GM19240 (cell line): ENCODE results near the gene GNG12.
"Not testable (repeated sequence)": the region's sequence is repeated elsewhere in the genome, so short reads cannot be mapped to it uniquely, and the experiment has no call there.

ENCODE experiments used
- DNase-seq: peaks from one replicate; pipeline ENCODE4 v3.0.0; 2011; ENCODE audit warnings: low spot score; ENCODE audit not compliant: insufficient read length

GNG12 gene

DNA sequence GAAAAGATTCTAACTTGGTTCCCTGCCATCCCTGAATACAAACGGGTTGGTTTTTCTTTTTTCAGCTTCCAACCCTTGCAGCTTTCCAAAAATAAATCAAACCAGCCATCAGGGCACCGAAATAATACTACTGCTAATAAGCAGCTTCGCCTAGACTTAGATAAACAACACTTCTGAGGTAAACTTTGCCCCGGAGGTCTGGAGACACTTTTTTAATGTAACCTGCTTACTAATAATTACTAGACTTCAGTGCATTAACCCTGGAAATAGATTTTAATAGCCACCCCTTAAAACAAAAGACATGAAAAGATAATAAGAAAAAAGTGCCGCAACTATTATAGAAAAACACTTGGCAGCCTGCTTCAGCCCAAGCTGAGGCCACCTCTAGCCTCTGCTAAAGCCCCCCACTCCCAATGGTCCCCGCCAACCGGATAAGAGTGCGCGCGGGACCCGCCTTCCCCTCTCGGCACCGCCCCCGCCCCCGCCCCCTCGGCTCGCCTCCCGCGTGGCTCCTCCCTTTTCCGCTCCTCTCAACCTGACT is 148.7 kb downstream of the GNG12 start:
- no peak for DNase-seq

DNA sequence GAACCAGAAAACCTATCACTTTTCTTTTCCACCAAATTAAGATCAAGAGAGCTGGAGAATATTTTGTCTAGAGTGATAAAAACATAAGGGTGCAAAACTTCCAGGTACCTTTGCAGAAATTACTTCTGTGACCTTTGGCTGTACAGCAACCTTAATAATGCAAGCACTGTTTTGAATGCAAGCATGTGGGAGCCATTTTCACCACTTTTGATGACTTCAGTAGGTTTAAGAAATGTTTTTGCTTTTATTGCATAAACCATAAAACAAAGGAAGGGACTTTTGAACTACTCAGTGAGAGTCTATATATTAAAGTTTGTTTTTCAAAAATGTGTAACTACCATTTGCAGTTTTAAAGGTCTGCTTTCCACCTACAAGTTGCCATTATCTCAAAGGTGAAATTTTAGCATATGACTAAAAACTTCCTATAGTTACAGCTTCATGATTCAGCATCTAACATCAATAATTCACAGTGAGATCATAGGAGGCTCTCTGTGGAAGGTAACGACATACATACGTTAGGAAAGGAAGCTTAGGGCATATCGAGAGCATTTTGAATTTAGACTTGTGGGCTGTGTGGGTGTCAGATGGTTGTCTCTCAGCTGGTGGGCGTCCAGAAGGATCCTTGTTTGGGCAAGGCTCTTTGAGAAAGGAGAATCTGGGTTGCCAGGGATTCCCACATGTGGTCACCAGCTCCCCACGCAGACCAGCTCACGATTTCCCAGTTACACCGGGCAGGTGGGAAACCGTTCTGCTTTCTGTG is 149.3 kb downstream of the GNG12 start:
- DNase-seq: no peak

DNA sequence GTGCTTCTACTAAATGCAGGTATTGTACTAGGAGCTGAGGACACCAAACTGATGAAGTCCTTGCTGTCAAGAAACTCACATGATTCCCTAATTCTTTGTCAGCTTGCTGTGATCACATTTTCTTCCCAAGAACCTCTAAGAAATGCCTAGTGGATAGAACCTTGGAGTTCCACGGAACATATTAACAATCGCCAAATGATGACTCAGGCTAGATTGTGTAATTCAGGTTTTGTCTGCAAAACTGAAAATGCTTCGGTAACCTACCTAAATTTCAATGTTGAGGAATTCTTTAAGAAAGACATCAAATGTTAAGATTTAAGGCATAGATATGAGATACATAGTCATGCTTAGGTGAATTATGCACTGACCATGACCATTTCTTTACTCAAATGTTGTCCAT is 150.0 kb downstream of the GNG12 start:
- DNase-seq: no peak

DNA sequence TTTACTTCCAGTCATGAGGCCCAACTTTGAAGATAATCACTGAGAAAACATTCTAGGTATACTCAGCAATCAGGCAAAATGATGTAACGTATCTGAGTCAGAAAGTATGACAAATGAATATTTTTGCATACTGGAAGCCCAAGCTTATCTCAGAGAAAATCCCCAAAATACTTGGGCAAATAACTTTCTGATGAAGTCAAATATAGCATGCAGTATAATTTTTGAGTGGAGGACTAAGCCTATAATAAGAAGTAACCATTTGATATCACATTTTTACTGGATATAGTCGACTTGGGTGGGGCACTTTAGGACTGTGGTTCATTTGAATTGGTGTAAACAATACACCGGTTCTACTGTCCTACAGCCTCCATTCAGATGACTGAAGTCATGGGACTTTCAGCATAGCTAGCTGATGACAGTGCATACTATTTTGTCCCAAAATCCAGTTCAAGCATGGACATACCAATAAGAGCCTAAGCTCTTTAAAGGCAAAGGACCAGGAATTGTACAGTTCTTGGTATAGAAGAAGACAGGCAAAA is 150.5 kb downstream of the GNG12 start:
- no peak for DNase-seq

DNA sequence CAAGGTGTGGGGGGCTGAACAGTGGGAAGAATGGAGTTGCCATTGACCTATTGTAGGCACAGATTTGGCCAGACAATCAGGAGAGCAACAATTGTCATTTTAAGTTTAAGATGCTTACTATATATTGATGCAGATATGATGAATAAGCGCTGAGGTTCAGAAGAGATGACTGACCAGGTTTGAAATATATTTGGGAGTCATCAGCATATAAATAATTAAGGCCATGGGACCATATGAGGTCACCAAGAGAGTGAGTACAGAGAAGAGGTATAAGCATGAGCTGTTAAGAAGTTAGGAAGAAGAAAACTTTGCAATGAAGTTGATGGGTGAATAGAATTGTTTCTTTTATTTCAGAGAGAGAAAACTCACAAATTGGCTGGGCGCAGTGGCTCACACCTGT is 152.8 kb downstream of the GNG12 start:
- DNase-seq: no peak

DNA sequence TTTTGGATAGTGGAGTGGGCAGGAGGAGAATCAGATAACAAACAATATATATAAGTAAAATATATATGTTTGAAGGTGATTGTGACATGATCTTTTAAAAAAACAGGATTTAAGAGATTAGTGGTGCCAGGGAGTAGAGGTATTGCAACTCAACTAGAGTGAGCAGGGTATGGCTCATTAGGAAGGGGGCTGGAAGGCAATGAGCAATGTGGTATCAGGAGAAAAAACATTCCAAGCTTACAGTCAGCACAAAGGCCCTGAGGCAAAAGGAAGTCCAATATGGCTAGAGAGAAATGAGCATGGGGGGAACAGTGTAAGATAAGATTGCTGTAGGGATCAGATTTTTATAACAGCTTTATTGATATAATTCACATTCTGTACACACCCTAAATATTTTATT is 153.6 kb downstream of the GNG12 start:
- DNase-seq: no peak

DNA sequence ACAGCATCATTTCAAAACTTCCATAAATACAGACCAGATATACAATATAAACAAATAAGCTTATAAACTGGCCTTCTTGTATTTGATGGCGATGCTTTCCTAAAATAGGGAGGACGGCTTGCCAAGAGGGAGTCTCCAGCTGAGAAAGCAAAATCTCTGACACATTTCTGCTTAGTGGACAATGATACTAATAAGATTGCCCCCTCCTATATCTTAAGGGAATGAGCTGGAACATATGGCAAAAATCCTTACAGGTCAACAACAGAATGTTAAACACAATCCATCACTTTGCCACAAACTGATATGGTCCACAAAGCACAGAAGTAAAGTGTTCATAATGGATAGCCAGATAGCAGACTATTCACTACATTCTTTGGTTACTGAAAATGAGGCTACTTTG is 155.3 kb downstream of the GNG12 start:
- no peak for DNase-seq

DNA sequence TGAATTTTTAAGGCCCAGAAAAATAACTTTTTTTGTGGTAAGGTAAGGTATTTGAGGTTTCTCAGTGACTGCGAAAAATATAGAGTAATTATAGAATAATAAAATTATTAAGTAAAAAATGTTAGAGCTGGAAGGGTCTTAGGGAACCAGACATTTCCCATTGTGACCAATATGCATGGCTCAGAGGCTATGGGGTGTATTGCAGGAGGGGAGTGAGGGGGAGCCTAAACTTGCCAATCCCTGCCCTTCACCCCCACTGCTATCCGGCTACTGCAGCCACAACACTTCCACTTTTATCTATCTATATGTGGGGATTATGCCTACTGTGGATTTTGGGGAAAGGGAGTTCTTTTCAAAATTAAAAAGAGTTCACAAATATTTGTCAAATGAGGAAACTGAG is 155.9 kb downstream of the GNG12 start:
- DNase-seq: no peak

DNA sequence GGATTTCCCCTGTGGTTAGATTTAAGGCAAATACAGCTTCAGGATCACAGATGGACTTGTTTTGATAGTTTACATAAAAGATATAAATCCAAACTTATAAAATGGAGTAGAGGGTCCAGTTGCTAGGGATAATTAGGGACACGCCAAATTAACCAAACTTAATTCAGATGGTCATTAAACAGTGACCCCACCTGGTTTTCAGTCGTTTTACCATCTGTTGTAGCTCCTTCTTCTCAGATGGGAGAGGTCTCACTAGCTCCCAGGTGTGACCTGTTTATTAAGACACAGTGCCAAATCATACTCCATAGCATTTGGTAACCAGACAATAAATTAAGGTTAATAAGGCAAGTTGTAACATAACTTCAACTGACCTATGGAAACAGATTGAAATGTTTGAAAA is 156.3 kb downstream of the GNG12 start:
- DNase-seq: no peak

DNA sequence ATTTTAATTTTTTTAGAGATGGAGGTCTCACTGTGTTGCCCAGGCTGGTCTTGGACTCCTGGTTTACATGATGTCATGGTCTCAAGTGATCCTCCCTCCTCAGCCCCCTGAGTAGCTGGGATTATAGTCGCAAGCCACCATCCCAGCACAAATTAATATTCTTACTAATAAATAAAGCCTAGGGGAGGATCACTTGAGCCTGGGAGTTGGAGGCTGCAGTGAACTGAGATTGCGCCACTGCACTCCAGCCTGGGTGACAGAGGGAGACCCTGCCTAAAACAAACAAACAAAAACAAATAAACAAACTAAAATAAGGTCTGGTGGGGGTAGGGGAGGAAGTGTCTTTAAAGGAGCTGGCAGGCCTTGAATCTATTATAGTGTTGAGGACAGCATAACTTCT is 157.0 kb downstream of the GNG12 start:
- DNase-seq: no peak

DNA sequence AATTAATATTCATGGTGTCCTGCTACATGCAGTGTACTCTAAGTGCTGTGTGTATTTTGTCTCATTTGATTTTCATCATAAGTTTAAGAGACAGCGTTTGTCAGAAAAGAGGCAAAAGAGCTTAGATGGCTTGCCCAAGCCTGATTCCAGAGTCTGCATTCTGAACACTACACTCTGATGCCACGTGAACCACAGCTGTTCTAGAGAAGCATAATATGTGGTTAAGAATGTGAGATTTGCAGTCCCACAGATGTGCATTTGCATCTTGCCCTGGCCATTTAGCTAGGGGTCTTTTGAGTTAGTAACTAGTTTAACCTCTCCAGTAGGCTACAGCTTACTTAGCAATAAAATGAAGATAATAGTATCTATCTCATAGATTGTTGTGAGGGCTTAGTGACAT is 157.5 kb downstream of the GNG12 start:
- no peak for DNase-seq

DNA sequence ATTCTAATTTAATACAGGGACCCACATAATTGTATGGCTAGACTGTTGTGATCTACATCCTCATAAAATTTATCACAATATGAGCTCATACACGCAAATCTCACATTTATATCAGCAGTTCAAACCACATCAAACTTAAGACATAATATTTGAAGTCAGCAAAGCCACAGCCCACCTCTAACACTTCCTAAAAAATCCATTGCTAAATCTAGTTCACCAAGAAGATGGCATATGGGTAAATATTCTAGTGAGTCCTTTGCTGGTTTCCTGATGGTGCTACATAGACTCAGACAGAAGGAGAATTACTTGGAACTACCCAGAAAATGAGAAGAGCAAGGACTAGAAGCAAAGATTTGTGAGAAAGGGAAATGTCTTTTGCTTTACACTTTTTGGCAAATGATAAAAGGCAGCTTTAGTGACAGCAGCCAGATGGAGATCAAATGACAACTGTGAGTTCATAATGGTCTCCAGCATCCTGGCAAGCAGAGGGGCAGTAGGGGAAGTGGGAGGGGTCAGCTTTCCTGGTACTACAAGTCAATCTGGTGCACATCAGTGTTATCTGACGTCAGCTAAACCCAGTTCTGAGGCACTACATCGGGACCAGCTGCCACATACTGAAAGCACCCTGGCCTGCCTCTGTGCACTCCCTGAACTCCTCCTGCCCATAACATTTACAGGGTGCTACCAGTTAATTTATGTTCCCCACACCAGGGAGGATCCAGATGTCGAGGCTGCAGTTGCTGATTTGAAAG is 158.8 kb downstream of the GNG12 start:
- DNase-seq: no peak

DNA sequence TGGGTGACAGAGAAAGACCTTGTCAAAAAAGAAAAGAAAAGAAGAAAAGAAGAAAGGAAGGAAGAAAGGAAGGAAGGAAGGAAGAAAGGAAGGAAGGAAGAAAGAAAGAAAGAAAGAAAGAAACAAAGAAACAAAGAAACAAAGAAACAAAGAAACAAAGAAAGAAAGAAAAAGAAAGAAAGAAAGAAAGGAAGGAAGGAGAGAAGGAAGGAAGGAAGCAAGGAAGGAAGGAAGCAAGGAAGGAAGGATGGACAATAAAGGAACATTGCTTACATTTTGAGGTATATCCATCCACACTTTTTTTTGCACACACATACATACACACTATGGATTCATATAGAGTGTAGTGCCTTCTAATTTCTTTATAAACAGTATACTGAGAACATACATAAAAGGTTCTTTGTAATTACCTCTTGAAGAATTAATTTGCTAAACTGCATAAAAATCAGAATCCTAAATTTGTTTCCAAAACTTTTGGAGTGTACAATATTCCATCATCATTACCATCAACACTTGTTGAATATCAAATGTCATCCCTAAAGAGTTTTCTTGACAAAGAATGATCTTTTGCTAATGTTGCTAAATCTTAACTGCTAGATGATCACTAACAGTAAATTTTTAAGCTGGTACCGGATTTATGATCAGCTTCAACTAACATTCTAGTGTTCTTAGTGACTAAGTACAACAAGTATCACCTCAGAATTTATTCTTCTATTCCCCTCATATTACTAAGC is 159.6 kb downstream of the GNG12 start:
- no peak for DNase-seq

DNA sequence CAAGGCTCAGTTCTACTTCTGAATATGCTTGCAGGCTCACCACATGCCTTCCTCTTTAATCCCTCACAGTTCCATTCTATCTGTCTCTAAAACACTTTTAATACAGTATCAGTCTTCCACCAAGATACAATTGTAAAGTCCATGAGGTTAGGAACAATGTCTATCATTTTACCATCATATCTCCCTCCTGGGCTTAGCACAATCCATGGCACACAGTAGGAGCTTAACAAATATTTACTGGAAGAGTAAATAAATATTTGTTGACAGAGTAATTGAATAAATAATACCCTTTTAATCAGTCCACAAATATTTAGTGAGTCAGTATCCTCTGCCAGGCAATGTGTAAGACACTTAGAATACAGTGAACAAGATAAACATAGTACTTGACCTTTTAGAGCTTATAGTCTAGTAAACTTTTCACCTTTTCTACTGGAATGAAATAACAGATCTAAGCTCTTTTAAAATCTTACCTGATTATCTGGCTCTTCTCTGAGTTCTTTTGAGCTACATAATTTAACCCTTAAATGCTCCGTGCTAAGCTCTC is 160.9 kb downstream of the GNG12 start:
- DNase-seq: no peak

DNA sequence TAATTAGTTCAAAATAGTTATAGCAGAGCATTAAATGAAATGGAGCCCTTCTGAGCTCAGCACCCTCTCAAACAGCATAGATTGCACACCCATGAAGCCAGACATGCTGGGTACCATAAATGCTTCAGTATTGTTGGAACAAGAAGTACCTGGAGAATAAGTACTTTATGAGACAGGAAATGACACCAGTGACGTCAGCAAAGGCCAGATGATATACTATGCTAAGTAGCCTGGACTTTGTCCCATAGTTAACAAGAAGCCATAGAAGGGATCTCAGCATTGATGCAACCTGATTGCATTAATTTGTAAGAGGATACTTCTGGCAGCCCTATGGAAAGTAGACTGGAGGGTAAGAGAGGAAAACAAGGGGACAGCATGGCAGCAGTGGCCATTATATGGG is 164.6 kb downstream of the GNG12 start:
- no peak for DNase-seq

DNA sequence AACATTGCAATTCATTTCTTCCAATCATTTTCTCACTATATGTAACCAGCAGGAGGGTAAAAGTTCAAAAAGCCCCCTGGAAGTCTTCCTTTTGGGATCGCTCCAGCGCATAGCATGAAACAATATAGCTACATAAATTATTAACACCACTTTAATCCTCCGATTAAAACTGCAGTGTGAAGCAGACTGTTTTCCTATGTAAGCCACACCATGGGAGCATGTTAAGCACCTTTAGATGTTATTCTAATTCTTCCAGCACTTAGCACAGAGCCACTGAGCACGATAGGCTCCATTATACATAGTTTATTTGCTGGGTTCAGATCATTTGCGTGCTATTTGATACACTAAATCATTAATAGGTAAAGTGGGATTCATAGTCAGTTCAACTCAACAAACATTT is 166.6 kb downstream of the GNG12 start:
- no peak for DNase-seq

DNA sequence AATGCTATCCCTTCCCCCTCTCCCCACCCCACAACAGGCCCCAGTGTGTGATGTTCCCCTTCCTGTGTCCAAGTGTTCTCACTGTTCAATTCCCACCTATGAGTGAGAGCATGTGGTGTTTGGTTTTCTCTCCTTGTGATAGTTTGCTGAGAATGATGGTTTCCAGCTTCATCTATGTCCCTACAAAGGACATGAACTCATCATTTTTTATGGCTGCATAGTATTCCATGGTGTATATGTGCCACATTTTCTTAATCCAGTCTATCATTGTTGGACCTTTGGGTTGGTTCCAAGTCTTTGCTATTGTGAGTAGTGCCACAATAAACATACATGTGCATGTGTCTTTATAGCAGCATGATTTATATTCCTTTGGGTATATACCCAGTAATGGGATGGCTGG is 168.0 kb downstream of the GNG12 start:
- not testable (repeated sequence) for DNase-seq

DNA sequence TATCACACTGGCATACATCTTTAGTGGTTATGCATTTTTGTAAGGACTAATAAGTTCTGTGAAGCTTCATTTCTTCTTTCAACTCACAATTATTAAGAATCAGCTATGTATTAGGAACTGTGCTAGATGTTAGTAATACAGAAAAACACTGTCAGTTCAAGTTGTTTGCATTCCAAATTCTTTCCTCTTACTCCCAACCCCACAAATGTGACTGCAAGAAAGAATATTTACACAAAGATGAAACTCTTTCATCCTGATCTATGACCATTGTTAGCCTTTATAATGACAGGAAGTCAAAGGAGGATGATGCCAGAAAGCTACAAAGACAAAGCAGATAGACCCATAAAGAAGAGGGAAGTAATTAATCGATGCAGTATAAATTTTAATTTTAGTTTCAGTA is 169.2 kb downstream of the GNG12 start:
- DNase-seq: no peak

DNA sequence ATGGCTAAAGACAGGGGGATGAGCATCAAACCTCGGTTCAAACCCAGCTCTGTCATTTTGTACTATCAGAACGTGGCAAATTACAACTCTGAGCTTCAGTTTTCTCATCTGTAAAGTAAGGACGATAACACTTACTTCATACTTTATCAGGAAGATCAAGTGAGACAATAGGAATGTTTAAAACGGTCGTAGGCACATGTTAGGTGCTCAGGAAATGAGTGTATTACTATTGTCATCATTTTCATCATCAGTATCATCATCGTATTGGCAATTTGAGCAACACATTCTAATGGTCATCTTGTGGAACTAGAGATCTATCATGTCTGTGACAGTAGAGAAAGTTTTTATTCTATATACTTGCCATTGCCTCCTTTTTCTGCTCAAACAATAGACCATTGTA is 170.4 kb downstream of the GNG12 start:
- no peak for DNase-seq

DNA sequence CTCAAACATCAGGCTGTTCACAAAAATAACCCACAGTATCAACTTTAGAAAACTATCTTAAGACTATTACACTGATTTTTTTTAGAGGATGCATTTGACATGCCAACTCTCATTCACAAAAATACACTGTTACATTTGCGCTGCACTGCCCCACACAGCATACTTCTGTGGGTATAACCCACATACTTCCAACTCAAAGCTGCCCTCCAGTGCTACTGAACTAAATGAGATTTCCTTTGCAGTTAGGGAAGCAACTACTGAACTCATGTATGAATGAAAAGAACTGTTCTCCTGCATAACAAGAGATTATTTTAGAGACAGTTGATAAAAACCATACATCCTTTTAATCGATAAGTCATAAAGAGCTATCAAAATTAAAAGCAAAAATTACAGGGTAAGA is 174.0 kb downstream of the GNG12 start:
- DNase-seq: no peak

DNA sequence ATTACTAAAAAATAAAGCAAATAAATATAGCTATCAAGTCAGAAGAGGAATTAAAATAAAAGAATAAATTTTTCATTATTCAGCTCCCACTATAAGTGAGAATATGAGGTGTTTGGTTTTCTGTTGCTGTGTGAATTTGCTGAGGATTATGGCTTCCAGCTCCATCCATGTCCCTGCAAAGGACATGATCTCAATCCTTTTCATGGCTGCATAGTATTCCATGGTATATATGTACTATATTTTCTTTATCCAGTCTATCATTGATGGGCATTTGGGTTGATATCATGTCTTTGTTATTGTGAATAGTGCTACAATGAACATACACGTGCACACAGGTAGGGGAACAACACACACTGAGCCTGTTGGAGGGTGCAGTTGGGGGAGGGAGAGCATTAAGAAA is 176.1 kb downstream of the GNG12 start:
- not testable (repeated sequence) for DNase-seq

DNA sequence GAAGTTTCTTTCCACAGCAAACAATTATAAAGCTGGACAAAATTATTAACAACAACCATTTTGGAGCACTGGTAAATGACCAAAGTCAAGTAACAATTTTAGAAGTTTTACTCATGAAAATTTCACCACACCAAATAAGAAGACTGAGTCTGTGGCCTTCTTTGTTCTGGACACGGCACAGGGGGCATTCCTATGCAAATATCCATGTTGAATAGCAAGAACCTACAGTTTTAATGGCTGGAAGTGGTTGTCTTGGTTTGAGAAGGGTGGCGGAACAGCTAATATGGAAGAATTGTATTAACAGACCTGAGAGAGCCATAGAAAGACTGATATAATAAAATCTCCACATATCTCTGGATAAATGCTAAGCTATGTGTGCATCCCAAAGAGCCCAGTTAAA is 177.7 kb downstream of the GNG12 start:
- no peak for DNase-seq
